Right cardiac atrium (tissue), 5 donors: ENCODE data around the gene RPP40. TPM values are rescaled to one million over a fixed set of nuclear protein-coding genes. Genes with fewer than 3 reads are reported as not detected.
A peak's percentile ranks its signal among the peaks of the same experiment; 100 is the strongest.
"Not testable (repeated sequence)": the region's sequence is repeated elsewhere in the genome, so short reads cannot be mapped to it uniquely, and the experiment has no call there.

ENCODE experiments used
- ATAC-seq, 2 donors: fragments of 200-7000 bp; cut with Tn5 transposase; one replicate each; pipeline versions ENCODE4 v1.8.0 to v1.9.1; 2020; ENCODE audit warnings: moderate library complexity in 2 of 2, mild to moderate bottlenecking in 1 of 2
- DNase-seq, 3 donors: peaks; one replicate each; pipeline ENCODE4 v3.0.0-alpha.2; 2020
- H3K27ac ChIP-seq: one replicate; pipeline ENCODE4 v1.5.1; 2013; ENCODE audit warnings: mild to moderate bottlenecking, low read length, control low read depth, moderate library complexity
- H3K27me3 ChIP-seq: one replicate; pipeline ENCODE4 v1.6.1; 2013; ENCODE audit not compliant: control insufficient read depth, insufficient read depth
- H3K4me1 ChIP-seq: one replicate; pipeline ENCODE4 v1.6.1; 2013; ENCODE audit warnings: low read length; ENCODE audit not compliant: control insufficient read depth, insufficient read depth
- H3K4me3 ChIP-seq: one replicate; pipeline ENCODE4 v1.5.1; 2013; ENCODE audit warnings: low read length, control low read depth
- H3K9me3 ChIP-seq: one replicate; pipeline ENCODE4 v1.6.1; 2013; ENCODE audit warnings: low read length; ENCODE audit not compliant: control insufficient read depth
- WGBS: extraction: QIAGEN DNeasy Blood & Tissue Kit; methylation state at CpG from one replicate; pipeline ENCODE4 v1.1.7; 2013; 5-methylcytosine and 5-hydroxymethylcytosine counted together
- intact Hi-C, 4 donors: fragments of 100-400 bp; cut with DNase I; formaldehyde crosslinking; loops; one replicate each; pipeline versions ENCODE4 v1.11.0 to v1.14.0; 2022 to 2023
- polyA plus RNA-seq: library from polyadenylated mRNA; stranded (reverse); fragments of 200-250 nt; gene quantifications from one replicate; pipeline ENCODE4 v1.2.3, GENCODE V29; 2013
- total RNA-seq, 4 donors: library from RNA; stranded (reverse); fragmentation: NEBNext Ultra II Directional; extraction: Animal tissue kit (Norgen Biotek cat#: 25700); gene quantifications; one replicate each; pipeline ENCODE4 v1.2.1, GENCODE V29; 2021
- donor health status: healthy with polysubstance abuse.
- donor health status: DM: no; HTN: yes; CAD: no.
- donor health status: DM: no; HTN: no; CAD: no.
- donor health status: DM: no; HTN: yes; CAD: no; lungs with severe emphysema.
- donor health status: DM: yes; HTN: yes; CAD: no.

The RPP40 gene
- total and polyA plus RNA-seq, 5 donors, result 2.5 to 6.0 (median 3.0) TPM

DNA sequence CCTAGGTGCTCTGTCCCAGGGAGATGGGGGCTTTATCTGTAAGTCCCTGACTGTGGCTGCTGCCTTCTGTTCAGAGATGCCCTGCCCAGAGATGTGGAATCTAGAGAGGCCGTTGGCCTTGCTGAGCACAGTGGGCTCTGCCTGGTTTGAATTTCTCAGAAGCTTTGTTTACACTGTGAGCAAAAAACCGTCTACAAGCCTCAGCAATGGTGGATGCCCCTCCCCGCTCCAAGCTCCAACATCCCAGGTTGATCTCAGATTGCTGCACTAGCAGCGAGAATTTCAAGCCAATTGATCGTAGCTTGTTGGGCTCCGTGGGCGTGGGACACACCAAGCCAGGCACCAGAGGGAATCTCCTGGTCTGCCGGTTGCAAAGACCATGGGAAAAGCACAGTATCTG, 16.3 kb upstream of the RPP40 start:
- 72% methylated on average over 8 of the region's 8 CpGs for WGBS

DNA sequence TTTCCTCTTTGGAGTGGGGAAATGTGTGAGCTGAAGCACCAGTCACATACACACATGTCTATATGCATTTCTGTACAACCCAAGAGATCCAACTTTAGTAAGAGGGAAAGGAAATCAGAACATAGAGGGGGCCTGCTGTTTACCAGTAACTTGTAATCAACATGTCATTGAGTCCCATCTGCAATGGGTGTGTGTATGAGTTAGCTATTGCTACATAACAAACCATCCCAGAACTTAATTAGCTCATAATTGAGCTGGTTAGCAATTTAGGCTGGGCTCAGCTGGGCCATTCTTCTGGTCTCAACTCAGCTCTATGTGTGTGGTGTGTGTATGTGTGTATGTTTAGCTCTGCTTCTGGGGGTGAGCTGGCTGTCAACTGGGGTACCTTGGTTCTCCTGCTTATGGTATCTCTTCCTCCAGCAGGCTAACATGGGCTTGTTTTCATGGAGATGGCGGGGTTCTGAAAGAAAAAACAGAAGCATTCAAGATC, 10.3 kb upstream of the RPP40 start:
- DNase-seq (no peak), ATAC-seq (no peak)
- H3K27me3 ChIP-seq, result no peaks in the 10 kb centered on the region

More for the DNA sequence above, 16.3 kb upstream of the RPP40 start:
- DNase-seq, result no peak
- ATAC-seq, result no peak
- intact Hi-C loops, result no loop called here
- Histone ChIP-seq H3K27ac (no peak overlapping the region), H3K4me3 (no peak overlapping the region), H3K4me1 (no peaks in the 10 kb centered on the region), H3K9me3 (no peaks in the 10 kb centered on the region), H3K27me3 (no peaks in the 10 kb centered on the region)

DNA sequence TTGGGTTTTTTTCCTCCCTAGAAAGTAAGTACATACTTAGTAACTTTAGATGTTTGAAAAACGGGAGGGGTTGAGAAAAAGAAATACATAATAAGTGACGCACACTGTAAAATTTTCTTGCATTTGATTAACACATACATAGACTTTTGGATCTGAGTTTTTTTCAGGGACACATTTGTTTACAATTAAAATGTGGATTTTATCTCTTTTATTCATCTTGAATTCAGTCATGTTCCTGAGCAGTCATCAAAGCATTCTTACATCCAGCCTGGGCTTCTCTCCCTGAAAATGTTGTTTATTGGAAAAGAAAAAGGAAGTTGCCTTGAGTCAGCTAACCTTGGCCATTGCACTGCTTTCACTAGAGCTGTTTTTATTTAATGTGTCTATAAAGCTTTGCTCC, 8.7 kb upstream of the RPP40 start:
- 31% methylated on average over 2 of the region's 2 CpGs for WGBS

More for the DNA sequence above, 10.3 kb upstream of the RPP40 start:
- Histone ChIP-seq H3K4me3 (no peak overlapping the region), H3K27ac (no peak overlapping the region), H3K9me3 (no peaks in the 10 kb centered on the region), H3K4me1 (no peaks in the 10 kb centered on the region)
- 2% methylated on average over 1 of the region's 1 CpG for WGBS
- intact Hi-C loops, result no loop called here

DNA sequence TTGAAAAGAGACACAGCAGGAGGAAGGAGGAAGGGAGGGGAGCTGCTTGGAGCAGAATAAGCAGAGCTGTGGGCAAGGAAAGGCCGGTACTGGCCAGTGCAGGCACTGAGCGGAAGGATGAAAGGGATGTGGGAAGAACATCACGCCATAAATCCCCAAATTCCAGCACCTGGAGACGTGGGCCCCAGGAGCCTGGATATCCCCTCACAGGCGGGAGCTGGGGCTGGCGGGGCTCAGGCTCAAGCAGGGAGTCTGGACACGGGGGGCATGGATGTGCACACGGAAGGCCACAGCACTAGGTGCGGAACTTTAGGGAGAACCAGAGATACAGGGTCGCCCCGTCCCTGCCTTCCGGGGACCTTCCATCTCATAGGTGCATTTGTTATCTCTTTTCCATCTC, 7.5 kb upstream of the RPP40 start:
- 87% methylated on average over 12 of the region's 12 CpGs for WGBS
- Histone ChIP-seq H3K9me3 (no peaks in the 10 kb centered on the region), H3K27ac (no peak overlapping the region), H3K4me3 (no peak overlapping the region), H3K4me1 (no peaks in the 10 kb centered on the region), H3K27me3 (no peaks in the 10 kb centered on the region)
- intact Hi-C loops, result no loop called here
- no peak for ATAC-seq
- DNase-seq, result no peak

More for the DNA sequence above, 8.7 kb upstream of the RPP40 start:
- Histone ChIP-seq H3K27me3 (no peaks in the 10 kb centered on the region), H3K9me3 (no peaks in the 10 kb centered on the region), H3K27ac (no peak overlapping the region), H3K4me1 (no peaks in the 10 kb centered on the region), H3K4me3 (no peak overlapping the region)
- no peak for DNase-seq
- ATAC-seq, result no peak
- intact Hi-C loops, result no loop called here

DNA sequence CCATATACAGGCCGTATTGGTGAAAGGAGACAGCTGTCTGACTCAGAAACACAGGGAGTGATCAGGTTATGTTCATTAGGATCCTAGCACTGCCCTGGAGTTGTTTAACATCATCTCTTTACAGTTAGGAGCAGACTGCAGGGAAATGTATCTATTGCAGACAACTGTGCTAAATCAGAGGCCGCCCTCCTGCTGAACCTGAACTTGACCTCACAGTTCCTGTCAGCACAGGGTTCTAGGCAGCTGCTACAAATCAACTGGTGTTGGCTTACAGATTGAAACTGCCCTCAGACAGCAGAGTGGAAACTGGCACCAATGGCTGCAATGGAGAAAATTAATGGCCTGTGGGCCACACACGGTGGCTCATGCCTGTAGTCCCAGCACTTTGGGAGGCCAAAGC, 3.7 kb upstream of the RPP40 start:
- WGBS, result 89% methylated on average over 3 of the region's 3 CpGs
- no peak for DNase-seq
- no peaks in the 10 kb centered on the region for H3K4me1 ChIP-seq
- no peak overlapping the region for H3K27ac ChIP-seq
- intact Hi-C loops, result no loop called here
- H3K9me3 ChIP-seq, result no peaks in the 10 kb centered on the region
- no peak for ATAC-seq
- no peaks in the 10 kb centered on the region for H3K27me3 ChIP-seq
- no peak overlapping the region for H3K4me3 ChIP-seq

DNA sequence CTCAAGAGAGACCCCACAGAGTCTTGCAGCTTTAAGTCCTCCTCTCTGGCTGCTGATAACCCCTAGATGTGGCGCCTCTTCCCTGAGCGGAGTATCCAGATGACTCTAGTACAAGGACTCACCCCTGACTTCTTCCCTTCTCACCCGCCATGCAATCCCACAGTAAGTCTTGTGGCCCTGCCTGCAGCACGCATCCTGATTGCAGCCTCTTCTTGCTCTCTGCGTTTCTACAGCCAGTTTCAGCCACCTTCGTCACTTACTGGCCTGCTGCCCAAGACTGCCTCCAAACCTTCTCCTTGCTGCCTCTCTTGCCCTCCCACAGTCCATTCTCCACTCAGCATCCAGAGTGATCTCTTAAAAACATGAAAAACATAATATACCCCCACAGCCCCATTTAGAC, 2.4 kb upstream of the RPP40 start:
- H3K4me1 ChIP-seq, result no peaks in the 10 kb centered on the region
- DNase-seq (no peak), ATAC-seq (no peak)
- WGBS, result 93% methylated on average over 6 of the region's 6 CpGs
- intact Hi-C loops, result no loop called here
- no peak overlapping the region for H3K4me3 ChIP-seq
- no peaks in the 10 kb centered on the region for H3K27me3 ChIP-seq
- H3K9me3 ChIP-seq, result no peaks in the 10 kb centered on the region
- no peak overlapping the region for H3K27ac ChIP-seq

DNA sequence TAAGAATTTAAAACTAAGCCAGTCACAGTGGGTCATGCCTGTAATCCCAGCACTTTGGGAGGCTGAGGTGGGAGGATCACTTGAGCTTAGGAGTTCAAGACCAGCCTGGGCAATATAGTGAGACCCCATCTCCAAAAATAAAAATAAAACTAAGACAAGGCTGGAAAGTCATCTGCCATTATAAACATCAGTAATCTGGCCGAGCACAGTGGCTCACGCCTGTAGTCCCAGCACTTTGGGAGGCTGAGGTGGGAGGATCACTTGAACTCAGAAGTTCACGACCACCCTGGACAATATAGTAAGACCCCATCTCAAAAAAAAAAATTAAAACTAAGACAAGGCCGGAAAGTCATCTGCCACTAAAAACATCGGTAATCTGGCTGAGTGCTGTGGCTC, 1.2 kb upstream of the RPP40 start:
- intact Hi-C loops, H3K27me3 ChIP-seq, DNase-seq, H3K9me3 ChIP-seq, H3K4me1 ChIP-seq, H3K27ac ChIP-seq, ATAC-seq, H3K4me3 ChIP-seq: not testable (repeated sequence)
- 98% methylated on average over 5 of the region's 5 CpGs for WGBS

DNA sequence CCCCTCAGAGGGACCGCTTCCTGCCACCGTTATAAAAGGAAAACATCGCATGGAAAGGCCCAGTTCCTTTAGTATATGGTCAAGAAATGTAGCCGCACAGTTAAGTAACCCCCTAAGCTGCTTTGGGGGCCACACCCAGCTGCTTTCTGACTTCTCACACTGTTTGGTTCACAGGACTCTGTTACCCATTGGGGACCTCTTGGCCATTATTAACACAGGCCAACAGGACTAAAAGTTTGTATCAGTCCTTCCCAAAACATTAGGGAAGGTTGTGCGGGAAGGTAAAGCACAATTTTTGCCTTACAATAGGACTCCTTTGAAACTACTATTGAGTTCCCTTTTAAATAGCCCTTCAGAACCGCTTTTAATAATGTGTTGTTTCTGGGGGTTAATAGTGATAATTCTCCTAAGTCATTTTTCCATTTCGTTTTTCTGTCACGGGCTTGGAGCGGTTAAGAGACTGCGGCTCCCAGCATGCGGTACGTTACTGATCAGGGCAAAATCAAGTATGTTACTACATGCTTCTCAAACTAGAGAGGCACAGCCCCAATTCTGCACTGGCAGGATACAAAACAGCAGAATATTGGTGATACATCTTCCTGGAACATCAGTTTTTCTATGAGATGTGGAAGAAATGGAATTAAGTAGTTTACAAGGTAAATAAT, 668 bp upstream of the RPP40 start:
- Histone ChIP-seq H3K9me3 (no peaks in the 10 kb centered on the region), H3K27me3 (no peaks in the 10 kb centered on the region), H3K4me1 (no peaks in the 10 kb centered on the region), H3K4me3 (peak overlapping the region; percentile 78), H3K27ac (peak overlapping the region; percentile 81)
- DNase-seq (no peak), ATAC-seq (no peak)
- intact Hi-C loops, result no loop called here
- WGBS, result 52% methylated on average over 12 of the region's 12 CpGs

DNA sequence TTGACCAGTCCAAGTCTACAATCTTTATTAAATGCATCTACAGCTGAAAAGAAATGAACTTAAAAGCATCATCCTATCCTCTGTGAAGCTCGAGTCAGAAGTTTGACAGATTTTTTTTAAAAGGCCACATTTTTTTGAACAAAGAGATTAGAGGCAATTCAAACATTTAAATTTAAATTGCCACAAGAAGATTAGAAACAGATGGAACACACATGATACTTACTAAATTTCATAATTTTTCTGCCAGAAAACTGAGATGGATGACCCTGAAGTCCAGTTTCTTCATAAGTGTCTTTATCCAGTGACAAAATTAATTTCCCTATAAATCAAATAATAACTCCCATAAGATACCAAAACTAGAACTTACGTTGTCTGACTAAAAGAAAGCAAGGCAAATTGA, 4.3 kb downstream of the RPP40 start:
- DNase-seq (no peak), ATAC-seq (no peak)
- WGBS, result 49% methylated on average over 2 of the region's 2 CpGs
- H3K4me3 ChIP-seq, result no peak overlapping the region
- no peak overlapping the region for H3K27ac ChIP-seq
- H3K27me3 ChIP-seq, result no peaks in the 10 kb centered on the region
- H3K9me3 ChIP-seq, result no peaks in the 10 kb centered on the region
- intact Hi-C loops, result no loop called here
- H3K4me1 ChIP-seq, result no peaks in the 10 kb centered on the region

DNA sequence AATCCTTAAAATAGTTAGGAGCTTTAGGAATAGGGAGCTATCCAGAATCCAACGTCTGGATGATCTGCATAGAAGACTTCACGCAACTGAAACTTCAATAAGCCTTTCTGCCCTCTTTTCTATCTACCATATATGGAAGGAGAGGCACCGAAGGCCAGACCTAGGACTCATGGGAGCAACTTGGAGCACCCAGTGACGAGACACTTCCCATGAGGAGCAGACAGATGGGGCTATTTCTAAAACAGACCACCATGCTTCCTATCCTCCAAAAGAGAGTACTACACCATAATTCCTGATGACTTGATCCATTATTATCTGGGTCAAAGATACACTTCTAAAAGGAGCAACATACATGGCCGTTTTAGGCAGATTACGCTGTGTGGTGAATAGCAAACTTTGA, 6.0 kb downstream of the RPP40 start:
- DNase-seq, result no peak
- Histone ChIP-seq H3K27ac (no peak overlapping the region), H3K4me3 (no peak overlapping the region), H3K27me3 (no peaks in the 10 kb centered on the region), H3K4me1 (no peaks in the 10 kb centered on the region), H3K9me3 (no peaks in the 10 kb centered on the region)
- ATAC-seq, result no peak
- 79% methylated on average over 6 of the region's 6 CpGs for WGBS
- intact Hi-C loops, result no loop called here

DNA sequence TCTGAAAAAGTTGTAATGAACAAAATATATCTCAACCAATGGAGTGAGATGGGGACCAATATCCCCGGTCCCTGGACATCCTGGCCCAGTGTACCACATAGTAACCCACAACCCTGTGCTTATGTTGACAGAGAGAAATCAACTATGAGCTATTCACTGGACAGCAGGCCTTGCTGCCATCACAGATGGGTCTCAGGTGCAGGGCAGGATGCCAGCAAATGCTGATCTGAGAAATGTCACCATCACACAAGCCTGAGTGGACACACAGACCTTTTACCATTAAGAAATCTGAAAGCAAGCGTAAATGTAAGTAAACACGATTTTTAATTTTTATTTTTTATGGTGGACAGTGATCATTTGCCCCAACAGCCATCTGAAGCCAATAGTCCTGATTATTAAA, 9.1 kb downstream of the RPP40 start:
- Histone ChIP-seq H3K4me1 (no peaks in the 10 kb centered on the region), H3K4me3 (no peak overlapping the region), H3K9me3 (no peaks in the 10 kb centered on the region), H3K27ac (no peak overlapping the region), H3K27me3 (no peaks in the 10 kb centered on the region)
- intact Hi-C loops, result no loop called here
- DNase-seq (no peak), ATAC-seq (no peak)
- WGBS, result 89% methylated on average over 3 of the region's 3 CpGs

DNA sequence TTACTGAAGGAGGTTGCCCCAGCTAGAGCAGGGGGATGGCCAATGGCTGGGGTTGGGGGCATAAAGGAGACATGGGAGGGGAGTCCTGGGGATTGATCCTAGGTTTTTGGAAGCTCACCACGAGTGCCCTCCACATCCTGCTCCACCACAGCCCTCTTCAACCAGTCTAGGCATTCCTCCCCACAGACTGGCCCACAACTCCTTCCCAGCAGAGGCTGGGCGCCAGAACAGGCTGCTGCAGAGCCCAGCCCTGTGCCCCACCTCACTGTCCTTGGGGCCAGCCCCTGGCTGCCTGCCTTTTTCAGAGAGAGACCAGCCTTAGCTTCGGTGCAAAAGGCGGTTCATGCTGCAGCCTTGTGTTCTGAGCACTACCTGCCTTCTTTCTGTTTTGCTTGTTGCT, 16.4 kb downstream of the RPP40 start:
- no peaks in the 10 kb centered on the region for H3K4me1 ChIP-seq
- DNase-seq (no peak), ATAC-seq (no peak)
- no peak overlapping the region for H3K4me3 ChIP-seq
- intact Hi-C loops, result no loop called here
- no peaks in the 10 kb centered on the region for H3K9me3 ChIP-seq
- H3K27me3 ChIP-seq, result no peaks in the 10 kb centered on the region
- WGBS, result 69% methylated on average over 4 of the region's 4 CpGs
- H3K27ac ChIP-seq, result no peak overlapping the region
